Esophagus muscularis mucosa (tissue), 4 donors: ENCODE data around the gene DPYSL4.

Experiments used
- CTCF ChIP-seq, 3 experiments: fragments of 200-600 bp in 2 of 3; fragments of 450-650 bp in 1 of 3; sonication (generic) in 2 of 3; IDR thresholded peaks; one replicate each; pipeline ENCODE4 v1.5.1; 2017 to 2019; ENCODE audit warnings: antibody characterized with exemption in 3 of 3, mild to moderate bottlenecking in 2 of 3, moderate library complexity in 1 of 3
- EP300 ChIP-seq: sonication (generic); formaldehyde crosslinking; IDR thresholded peaks from one replicate; pipeline ENCODE4 v1.6.1; 2017; ENCODE audit warnings: antibody characterized with exemption
- POLR2A ChIP-seq: fragments of 450-650 bp; IDR thresholded peaks from one replicate; pipeline ENCODE4 v1.6.1; 2017; ENCODE audit warnings: antibody characterized with exemption, moderate library complexity, mild to moderate bottlenecking, low read depth
- POLR2AphosphoS5 ChIP-seq, 2 donors: sonication (generic); formaldehyde crosslinking; IDR thresholded peaks; one replicate each; pipeline ENCODE4 v1.6.1; 2017; ENCODE audit warnings: antibody characterized with exemption in 2 of 2

- no peak for TF ChIP-seq CTCF (IDR thresholded peaks at IDR 0.05)
- TF ChIP-seq POLR2A: no peak
- TF ChIP-seq POLR2AphosphoS5 (IDR thresholded peaks at IDR 0.05): no peak
- no peak for TF ChIP-seq EP300
Measured at GRCh38 chr10:132243141-132243540, 56.4 kb downstream of the DPYSL4 start.
